Stimulated activated CD8-positive, alpha-beta memory T cell treated with anti-CD3 and anti-CD28 coated beads, Interleukin-12 subunit alpha, Interleukin-12 subunit beta, amount 100 ng/mL, for 1 hour (primary cell): ENCODE measurements around the gene CUEDC2.
A peak's percentile ranks its signal among the peaks of the same experiment; 100 is the strongest.

Experiments used
- DNase-seq: peaks from one replicate; pipeline ENCODE4 v3.0.0-alpha.2; 2020; ENCODE audit warnings: low read depth

Gene CUEDC2

DNA sequence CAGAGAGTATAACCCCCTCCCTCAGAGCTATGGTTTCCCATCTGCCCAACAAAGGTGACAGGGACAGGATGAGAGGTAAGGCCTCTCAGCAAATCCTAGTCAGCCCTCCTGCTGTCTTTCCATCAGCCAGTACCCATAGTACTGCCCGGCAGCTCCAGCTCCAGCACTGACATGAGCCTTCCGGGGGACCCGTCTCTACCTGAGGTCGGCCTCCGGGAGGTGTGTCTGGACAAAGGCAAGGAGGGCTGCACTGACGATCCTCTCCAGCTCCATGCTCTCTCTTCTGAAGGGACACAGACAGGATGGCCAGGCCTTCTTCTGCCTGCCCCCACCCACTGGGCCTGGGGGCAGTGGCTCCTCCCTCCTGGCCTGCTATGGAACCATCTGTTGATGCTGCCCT lies 7.5 kb downstream of the CUEDC2 start:
- no peak for DNase-seq

GRCh38 chr10:102424145-102424544 lies 8.2 kb downstream of the CUEDC2 start:
- DNase-seq: no peak

DNA sequence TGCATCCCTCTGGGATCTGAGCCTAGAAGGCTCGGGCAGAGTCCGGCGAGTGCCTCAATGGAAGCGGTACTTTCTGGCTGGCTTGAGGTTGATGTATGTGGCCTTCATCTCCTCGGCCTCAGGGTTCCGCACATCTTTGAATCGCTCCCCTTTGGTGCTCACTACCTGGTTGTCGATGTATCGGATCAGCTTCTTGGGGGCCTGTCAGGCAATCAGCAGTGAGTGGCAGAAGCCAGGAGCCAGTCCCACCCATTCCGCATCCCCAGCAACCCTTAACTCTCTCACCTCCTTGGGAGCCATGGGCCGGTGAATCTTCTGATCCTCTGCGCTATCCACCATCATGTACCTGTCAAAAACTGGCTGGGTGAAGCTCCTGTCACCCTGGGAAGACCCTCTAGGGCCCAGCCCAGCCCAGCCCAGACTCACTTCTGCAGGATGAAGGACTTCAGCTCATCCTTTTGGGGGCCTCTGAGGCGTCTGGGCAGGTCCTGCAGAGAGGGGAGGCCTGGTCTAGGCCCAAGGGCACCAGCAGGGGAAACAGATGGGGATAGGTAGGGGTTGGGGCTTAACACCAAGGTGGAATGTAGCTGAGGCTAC lies 8.9 kb downstream of the CUEDC2 start:
- no peak for DNase-seq

- DNase-seq: no peak
Measured at GRCh38 chr10:102422545-102423129, 9.7 kb downstream of the CUEDC2 start.

GRCh38 chr10:102421757-102422512 lies 10.4 kb downstream of the CUEDC2 start:
- no peak for DNase-seq

- no peak for DNase-seq
Measured at GRCh38 chr10:102421507-102421756, 10.9 kb downstream of the CUEDC2 start.

- DNase-seq: peak; percentile 95
Measured at GRCh38 chr10:102420714-102421506, 11.5 kb downstream of the CUEDC2 start, which contains the start of gene FBXL15. TSS of gene FBXL15 (plus strand) at chr10:102420836. CDS start at chr10:102421130, 294 bp downstream.

GRCh38 chr10:102420181-102420713 lies 12.1 kb downstream of the CUEDC2 start:
- DNase-seq: no peak

GRCh38 chr10:102419269-102420180 lies 12.8 kb downstream of the CUEDC2 start:
- DNase-seq: peak; percentile 57

GRCh38 chr10:102418622-102419268 lies 13.6 kb downstream of the CUEDC2 start, which contains the start of gene PSD:
TSS of gene PSD (minus strand) at chr10:102418785. CDS start at chr10:102417038, 1,747 bp downstream.
- no peak for DNase-seq

- no peak for DNase-seq
Measured at GRCh38 chr10:102416695-102417094, 15.7 kb downstream of the CUEDC2 start.

DNA sequence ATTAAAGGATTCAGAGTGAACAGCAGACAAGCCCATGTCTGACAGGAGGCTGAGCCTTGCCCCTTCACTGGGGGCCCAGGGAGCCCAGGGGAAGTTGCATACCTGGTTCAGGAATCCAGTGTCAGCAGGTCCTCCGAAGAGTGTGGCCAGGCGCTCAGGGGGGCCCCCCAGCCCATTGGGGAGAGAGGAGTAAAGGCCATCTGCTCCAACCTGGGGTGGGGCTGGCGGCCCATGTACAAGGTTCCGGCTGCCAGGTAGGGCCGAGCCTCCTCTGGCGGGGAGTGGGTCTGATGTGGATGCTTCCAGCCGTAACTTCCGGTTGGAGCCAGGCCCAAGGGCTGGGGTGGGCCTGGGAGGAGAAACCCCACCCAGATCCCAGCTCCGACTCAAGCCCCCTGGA lies 16.1 kb downstream of the CUEDC2 start:
- no peak for DNase-seq

DNA sequence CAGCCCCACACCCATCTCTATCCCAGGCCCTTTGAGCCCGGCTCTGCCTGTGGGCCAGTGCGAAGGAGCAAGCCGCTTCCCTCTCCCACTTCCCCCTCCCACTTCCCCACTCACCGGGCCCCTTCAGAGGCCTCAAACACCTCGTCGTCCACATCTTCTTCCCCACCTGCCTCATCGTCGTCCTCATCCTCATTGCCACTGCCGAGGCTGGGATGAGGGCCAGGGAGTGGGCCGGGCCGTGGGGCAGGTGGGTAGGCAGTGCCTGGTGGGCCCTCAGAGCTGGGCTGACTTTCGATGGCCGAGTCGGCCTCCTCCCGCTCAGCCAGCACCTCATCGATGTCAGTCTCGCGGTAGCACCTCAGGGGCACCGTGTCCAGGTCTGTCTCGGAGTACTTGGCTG lies 17.6 kb downstream of the CUEDC2 start:
- DNase-seq: no peak

DNA sequence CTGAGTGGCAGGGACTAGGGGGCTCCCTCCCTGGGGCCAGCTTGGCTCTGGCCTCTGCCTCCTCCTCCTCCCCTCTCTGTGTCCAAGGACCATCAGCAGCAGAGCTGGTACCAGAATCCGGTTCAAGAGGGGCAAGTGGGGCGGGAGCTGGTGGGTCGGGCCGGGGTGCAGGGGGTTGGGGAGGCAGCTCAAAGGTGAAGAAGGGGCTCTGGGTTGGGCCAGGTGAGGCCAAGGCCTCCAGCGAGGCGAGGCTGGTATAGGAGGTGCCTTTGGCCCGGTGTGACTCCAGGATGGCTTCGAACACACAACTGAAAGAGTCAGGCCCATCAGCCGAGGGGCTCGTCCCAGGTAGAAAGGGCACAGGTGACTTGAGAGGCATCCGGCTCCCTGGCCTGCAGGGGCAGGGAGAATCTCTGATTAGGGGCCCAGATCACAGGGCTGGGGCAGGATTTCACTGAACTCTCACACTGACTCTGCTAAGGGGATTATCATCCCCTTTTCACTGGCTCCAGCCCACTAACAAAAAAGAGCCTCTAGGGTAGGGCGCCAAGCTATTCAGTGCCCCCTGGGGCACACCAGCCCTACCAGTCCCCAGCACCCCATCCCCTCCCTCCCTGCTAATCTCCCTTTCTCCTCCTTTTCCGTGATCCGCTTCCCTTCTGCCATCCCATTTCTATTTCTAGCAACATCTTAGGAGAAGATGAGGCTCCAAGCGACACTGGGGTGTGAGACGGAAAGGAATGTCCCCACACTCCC lies 18.4 kb downstream of the CUEDC2 start:
- DNase-seq: no peak

DNA sequence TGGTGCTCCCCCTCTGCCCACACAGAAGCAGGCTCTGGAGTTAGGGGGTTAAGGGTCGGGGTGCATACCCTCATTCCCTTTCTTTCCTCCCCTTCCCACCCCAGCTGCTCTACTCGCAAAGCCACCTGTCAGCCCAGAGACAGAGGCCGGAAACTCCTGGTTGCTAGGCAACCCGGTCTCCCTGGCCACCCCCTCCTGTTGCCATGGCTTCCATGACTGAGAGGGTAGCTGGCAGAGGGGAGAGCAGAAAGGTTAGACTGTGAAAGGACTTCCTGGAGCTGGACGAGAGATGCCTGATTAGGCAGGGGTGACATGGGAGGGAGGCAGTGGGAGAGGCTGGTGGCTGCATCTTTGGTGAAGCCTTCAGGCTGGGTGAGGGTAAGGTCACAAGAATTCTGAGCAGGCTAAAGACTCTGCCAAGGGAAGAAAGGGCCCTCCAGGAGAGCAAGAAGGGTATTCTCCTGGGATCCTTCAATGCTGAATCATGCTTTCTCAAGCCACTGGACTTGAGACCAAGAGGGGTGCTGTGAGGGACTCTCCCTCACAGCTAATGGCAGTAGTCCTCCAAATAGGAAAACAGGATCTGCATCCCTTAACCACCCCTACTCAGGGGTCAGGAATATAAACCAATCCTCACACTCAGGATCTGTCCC lies 19.2 kb downstream of the CUEDC2 start:
- DNase-seq: no peak

- DNase-seq: no peak
Measured at GRCh38 chr10:102412293-102412692, 20.1 kb downstream of the CUEDC2 start.

DNA sequence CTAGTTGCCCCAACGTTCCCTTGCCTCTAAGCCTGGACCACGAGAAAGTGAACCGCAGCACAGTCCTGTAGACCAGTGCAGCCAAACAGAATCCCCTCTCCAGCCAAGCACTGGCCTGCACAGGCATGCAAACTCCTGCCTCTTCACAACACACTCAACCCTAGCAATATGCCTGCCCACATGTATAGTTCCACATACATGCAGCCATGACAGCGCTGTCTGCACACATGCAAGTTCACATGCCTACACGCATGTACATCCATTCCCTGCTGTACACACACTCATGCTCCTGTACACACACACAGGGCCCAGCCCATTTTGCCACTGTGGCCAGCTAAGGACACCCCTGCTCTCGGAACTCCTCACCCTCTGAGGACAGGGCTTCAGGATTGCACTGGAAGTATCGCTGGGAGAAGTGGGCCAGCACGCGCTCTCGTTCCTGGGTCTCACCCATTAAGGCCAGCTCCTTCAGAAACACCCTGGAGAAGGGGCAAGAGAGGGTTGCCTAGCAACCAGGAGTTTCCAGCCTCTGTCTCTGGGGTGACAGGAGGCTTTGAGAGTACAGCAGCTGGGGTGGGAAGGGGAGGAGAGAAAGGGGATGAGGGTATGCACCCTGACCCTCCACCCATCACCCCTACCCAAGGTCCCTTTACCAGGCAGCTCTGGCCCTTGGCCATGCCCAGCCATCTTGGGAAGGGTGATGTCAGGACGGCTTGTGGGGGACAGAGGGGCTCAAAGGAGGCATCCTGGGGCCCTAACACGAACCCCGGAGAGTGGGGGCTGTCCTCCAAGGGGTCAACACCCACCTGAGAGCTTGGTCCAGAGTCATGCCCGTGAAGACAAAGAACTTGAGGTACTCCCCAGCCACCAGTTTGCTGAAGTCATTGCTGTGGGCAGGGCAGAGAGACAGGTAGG lies 20.8 kb downstream of the CUEDC2 start:
- DNase-seq: no peak

DNA sequence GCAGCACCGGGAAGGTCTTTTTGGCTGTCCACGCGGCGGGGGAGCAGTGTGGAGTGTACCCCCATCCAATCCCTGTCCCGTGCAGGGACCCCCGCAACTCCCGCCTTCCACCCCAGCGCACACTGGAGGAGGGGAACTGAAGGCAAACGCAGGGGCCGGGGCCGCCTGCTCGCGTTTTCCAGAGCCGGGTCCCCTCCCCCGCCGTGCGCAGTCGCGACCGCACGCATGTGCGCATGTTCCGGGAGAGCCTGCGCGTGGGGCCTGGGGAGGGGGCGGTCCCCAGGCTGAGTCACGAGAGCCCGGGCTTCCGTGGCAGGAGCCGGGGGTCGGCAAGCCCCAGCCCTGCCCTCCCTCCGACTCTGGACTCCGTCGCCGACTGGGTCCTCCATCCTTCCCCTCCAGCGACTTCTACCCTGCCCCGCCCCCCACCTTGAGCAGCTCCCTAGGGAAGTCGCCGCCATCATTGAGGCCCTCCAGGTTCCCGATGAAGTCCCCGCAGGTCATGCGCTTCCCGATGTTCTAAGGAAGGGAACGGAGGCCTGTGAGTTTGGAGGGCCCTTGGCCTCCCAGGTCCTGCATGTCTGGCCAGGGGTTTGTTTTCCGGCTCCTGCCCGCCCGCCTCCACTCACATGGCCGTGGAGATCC lies 21.8 kb downstream of the CUEDC2 start:
- no peak for DNase-seq
